ENCODE results near the gene WRAP53. TPM values are rescaled to one million over a fixed set of nuclear protein-coding genes. Genes with fewer than 3 reads are reported as not detected.
"Not testable (repeated sequence)": the region's sequence is repeated elsewhere in the genome, so short reads cannot be mapped to it uniquely, and the experiment has no call there.

The WRAP53 gene
- total RNA-seq: 10 to 100 TPM; 27.1 to 29.3 TPM

DNA sequence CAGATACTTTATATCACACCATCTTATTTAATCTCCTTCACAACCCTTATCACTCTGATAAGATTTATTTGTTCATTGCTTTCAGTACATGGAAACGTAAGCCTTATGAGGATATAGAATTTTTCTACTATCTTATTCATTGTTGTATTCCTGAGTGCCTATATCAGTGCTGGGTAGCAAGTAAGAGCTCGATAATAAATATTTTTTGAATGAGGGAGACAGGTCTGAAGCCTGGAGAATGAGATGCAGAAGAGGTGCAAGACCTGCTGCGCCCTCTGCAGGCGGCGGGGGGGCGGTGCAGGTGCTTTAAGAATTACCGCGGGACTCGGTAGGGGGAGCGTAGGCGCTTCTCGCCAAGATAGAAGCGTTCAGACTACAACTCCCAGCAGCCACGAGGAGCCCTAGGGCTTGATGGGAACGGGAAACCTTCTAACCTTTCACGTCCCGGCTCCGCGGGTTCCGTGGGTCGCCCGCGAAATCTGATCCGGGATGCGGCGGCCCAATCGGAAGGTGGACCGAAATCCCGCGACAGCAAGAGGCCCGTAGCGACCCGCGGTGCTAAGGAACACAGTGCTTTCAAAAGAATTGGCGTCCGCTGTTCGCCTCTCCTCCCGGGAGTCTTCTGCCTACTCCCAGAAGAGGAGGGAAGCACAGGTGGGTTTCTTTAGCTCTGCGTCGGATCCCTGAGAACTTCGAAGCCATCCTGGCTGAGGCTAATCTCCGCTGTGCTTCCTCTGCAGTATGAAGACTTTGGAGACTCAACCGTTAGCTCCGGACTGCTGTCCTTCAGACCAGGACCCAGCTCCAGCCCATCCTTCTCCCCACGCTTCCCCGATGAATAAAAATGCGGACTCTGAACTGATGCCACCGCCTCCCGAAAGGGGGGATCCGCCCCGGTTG, at the start of gene WRAP53:
Gene WRAP53, plus strand, starts transcription at position 570 of the 900 bp plus-strand sequence. Its CDS starts 172 bp downstream, at position 742.
- H3K36me3 Mint-ChIP-seq (ENCODE audit: low read depth): peaks cover 34% of the 10 kb centered on the region
- H3K27ac Mint-ChIP-seq: peak within 1 kb of the TSS; percentile 100

DNA sequence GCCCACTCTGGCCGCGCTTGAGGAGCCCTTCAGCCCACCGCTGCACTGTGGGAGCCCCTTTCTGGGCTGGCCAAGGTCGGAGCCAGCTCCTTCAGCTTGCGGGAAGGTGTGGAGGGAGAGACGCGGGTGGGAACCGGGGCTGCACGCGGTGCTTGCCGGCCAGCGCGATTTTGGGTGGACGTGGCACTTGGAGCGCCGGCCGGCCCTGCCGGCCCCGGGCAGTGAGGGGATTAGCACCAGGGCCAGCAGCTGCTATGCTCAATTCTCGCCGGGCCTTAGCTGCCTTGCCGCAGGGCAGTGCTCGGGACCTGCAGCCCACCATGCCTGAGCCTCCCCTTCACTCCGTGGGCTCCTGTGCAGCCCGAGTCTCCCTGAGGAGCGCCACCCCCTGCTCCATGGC, 47.5 kb upstream of the WRAP53 start:
- POLR2A ChIA-PET: interaction anchor here (1.8 kb wide), 1 partner anchor 47 kb away, joined by 6 read pairs; the partner anchor contains the start of gene TP53
- no peak overlapping the region for H3K4me3 Mint-ChIP-seq
- CTCF ChIA-PET: interaction anchor here (2.1 to 2.3 kb wide), 3 partner anchors 8 to 47 kb away, joined by 4 to 14 read pairs (median 10); partner anchors contain the start of genes TP53 and WRAP53
- H3K36me3 Mint-ChIP-seq (ENCODE audit: low read depth): no peaks in the 10 kb centered on the region
- no peaks in the 10 kb centered on the region for H3K9me3 Mint-ChIP-seq (ENCODE audit: insufficient read depth)
- ATAC-seq (no peak), DNase-seq (no peak)
- H3K4me1 Mint-ChIP-seq (ENCODE audit: low read depth): peaks cover 8% of the 10 kb centered on the region
- no peak overlapping the region for H3K27ac Mint-ChIP-seq
- H3K27me3 Mint-ChIP-seq (ENCODE audit: low read depth): peaks cover 9% of the 10 kb centered on the region

More for the DNA sequence above, at the start of gene WRAP53:
- no peaks in the 10 kb centered on the region for H3K9me3 Mint-ChIP-seq (ENCODE audit: insufficient read depth)
- CTCF ChIA-PET: interaction anchor here (0.6 to 7.2 kb wide), 60 partner anchors 9 to 1058 kb away, joined by 3 to 129 read pairs (median 5); partner anchors contain the start of genes ACAP1, ATP1B2, CD68 and DNAH2
- POLR2A ChIA-PET: interaction anchor here (0.5 to 5.3 kb wide), 38 partner anchors 12 to 989 kb away, joined by 3 to 101 read pairs (median 6); partner anchors contain the start of genes ATP1B2, CTC1, EFNB3 and FXR2
- peaks cover 40% of the 10 kb centered on the region for H3K4me1 Mint-ChIP-seq (ENCODE audit: low read depth)
- peak; percentile 97 for DNase-seq
- H3K4me3 Mint-ChIP-seq: peak within 1 kb of the TSS; percentile 98
- peak; percentile 85 for ATAC-seq
- no peaks in the 10 kb centered on the region for H3K27me3 Mint-ChIP-seq (ENCODE audit: low read depth)

DNA sequence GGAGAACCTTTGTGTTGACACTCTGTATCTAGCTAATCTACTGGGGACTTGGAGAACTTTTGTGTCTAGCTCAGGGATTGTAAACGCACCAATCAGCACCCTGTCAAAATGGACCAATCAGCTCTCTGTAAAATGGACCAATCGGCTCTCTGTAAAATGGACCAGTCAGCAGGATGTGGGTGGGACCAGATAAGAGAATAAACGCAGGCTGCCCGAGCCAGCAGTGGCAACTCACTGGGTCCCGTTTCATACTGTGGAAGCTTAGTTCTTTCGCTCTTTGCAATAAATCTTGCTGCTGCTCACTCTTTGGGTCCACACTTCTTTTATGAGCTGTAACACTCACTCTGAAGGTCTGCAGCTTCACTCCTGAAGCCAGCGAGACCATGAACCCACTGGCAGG, 46.6 kb upstream of the WRAP53 start:
- ChIA-PET CTCF (interaction anchor here (2.1 to 2.3 kb wide), 2 partner anchors 9 to 46 kb away, joined by 10 to 14 read pairs; partner anchors contain the start of genes TP53 and WRAP53), POLR2A (interaction anchor here (0.9 to 1.8 kb wide), 2 partner anchors 40 to 46 kb away, joined by 3 to 6 read pairs; partner anchors contain the start of gene TP53)
- not testable (repeated sequence) for ATAC-seq; H3K4me1 Mint-ChIP-seq (ENCODE audit: low read depth); DNase-seq; H3K36me3 Mint-ChIP-seq (ENCODE audit: low read depth); H3K27ac Mint-ChIP-seq; H3K9me3 Mint-ChIP-seq (ENCODE audit: insufficient read depth)
- Mint-ChIP-seq H3K4me3 (peak overlapping the region; percentile 34), H3K27me3 (ENCODE audit: low read depth) (peaks cover 13% of the 10 kb centered on the region)

DNA sequence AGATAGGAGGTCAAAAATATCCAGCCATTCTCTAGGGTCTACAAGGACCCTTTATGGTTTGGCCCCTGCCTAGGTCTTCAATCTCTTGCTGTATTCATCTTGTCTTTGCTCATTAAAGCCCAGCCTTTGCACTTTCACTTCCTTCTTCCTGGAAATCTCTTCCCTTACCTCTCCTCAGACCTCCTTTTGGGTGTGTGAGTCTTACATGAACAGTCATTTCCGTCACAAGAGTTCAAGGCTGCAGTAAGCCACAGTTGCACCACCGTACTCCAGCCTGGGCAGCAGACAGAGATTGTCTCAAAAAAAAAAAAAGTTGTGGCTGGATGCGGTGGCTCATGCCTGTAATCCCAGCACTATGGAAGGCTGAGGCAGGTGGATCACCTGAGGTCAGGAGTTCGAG, 43.5 kb upstream of the WRAP53 start:
- peaks cover 19% of the 10 kb centered on the region for H3K27me3 Mint-ChIP-seq (ENCODE audit: low read depth)
- ChIA-PET CTCF (no interaction called here), POLR2A (no interaction called here)
- DNase-seq: no peak
- no peak for ATAC-seq
- no peak overlapping the region for H3K4me3 Mint-ChIP-seq
- H3K36me3 Mint-ChIP-seq (ENCODE audit: low read depth): no peaks in the 10 kb centered on the region
- H3K27ac Mint-ChIP-seq: no peak overlapping the region
- peaks cover 8% of the 10 kb centered on the region for H3K4me1 Mint-ChIP-seq (ENCODE audit: low read depth)
- H3K9me3 Mint-ChIP-seq (ENCODE audit: insufficient read depth): no peaks in the 10 kb centered on the region

DNA sequence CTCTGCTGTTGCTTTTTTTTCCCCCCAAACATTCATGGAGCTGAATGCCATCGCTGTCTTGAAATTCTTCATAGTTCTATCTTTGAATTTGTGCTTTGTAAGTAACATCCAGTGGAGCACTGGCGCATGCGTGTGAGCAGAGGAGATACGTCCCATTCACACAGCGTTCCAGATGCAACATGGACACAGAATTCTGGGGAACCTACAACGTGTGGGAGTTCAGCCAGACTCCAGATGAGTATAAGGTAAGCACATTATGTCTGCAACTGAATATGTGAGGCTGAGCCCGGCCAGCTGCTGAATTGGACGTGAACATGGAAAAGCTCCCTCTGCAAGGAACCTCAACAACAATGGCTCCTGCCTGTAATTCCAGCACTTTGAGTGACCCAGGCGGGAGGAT, 41.8 kb upstream of the WRAP53 start:
- POLR2A ChIA-PET: no interaction called here
- no peak overlapping the region for H3K4me3 Mint-ChIP-seq
- H3K36me3 Mint-ChIP-seq (ENCODE audit: low read depth): no peaks in the 10 kb centered on the region
- CTCF ChIA-PET: interaction anchor here (0.8 to 1.6 kb wide), 2 partner anchors 14 to 41 kb away, joined by 3 to 4 read pairs; partner anchors contain the start of gene TP53
- H3K27ac Mint-ChIP-seq: no peak overlapping the region
- H3K9me3 Mint-ChIP-seq (ENCODE audit: insufficient read depth): no peaks in the 10 kb centered on the region
- peaks cover 21% of the 10 kb centered on the region for H3K4me1 Mint-ChIP-seq (ENCODE audit: low read depth)
- ATAC-seq (no peak), DNase-seq (no peak)
- H3K27me3 Mint-ChIP-seq (ENCODE audit: low read depth): peaks cover 34% of the 10 kb centered on the region

DNA sequence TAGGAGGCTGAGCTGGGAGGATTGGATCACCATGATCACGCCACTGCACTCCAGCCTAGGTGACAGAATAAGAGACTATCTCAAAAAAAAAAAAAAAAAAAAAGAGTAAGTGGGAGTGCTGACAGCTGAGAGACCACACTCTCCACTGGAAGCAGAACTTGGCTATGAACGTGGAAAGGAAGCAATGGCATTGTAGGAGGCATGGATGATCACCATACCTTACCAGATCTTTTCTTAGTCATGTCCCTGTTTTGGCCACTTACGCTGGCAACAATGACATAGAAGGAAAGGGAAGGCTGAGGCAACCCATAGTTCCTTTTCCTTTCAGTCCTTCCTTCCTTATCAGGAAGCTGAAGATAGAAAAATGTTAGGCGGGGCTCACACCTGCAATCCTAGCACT, 41.3 kb upstream of the WRAP53 start:
- Mint-ChIP-seq H3K4me3 (no peak overlapping the region), H3K9me3 (ENCODE audit: insufficient read depth) (no peaks in the 10 kb centered on the region), H3K27me3 (ENCODE audit: low read depth) (peaks cover 33% of the 10 kb centered on the region), H3K4me1 (ENCODE audit: low read depth) (peaks cover 17% of the 10 kb centered on the region), H3K36me3 (ENCODE audit: low read depth) (no peaks in the 10 kb centered on the region), H3K27ac (no peak overlapping the region)
- DNase-seq: no peak
- no peak for ATAC-seq
- POLR2A ChIA-PET: interaction anchor here (0.5 to 1.2 kb wide), 2 partner anchors 75 to 310 kb away, joined by 3 read pairs; partner anchors contain the start of gene ACAP1
- CTCF ChIA-PET: interaction anchor here (0.8 to 1.6 kb wide), 2 partner anchors 14 to 40 kb away, joined by 3 to 4 read pairs; partner anchors contain the start of gene TP53

DNA sequence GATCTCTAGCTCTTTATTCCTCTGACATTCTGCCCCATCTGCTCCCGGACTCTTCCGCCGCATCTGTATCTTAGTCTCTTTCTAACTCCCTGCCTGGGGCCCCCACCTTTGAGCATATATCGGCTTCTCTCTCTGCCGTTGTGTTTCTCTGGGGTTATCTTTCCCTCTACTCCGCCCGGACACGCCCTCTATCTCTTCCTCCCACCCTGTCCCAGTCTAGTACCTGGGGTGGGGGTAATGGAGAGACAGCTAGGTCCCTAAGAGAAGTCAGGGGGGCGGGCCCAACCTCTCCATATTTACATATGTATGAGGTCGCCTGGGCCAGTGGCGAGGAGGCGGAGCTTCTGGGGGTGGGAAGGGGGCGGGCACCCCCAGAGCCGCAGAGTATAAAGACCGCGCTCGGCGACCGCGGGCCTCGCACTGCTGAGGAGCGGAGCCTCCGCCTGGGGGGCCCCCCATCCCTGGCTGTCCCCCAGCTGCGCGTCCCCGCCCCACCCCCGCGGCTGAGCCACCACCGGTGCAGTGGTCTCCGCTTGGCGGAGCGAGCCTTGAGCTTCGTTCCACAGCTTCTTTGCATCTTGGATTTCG, 37.7 kb upstream of the WRAP53 start, which contains the start of gene ATP1B2:
Gene ATP1B2, plus strand, starts transcription at position 418 of the 588 bp plus-strand sequence. CDS start 593 bp downstream, outside the sequence.
- no peak within 1 kb of the TSS for H3K27ac Mint-ChIP-seq
- peaks cover 12% of the 10 kb centered on the region for H3K4me1 Mint-ChIP-seq (ENCODE audit: low read depth)
- H3K27me3 Mint-ChIP-seq (ENCODE audit: low read depth): peaks cover 52% of the 10 kb centered on the region
- H3K4me3 Mint-ChIP-seq: peak within 1 kb of the TSS; percentile 66
- DNase-seq (peak; percentile 77), ATAC-seq (peak; percentile 88)
- H3K9me3 Mint-ChIP-seq (ENCODE audit: insufficient read depth): no peaks in the 10 kb centered on the region
- no peaks in the 10 kb centered on the region for H3K36me3 Mint-ChIP-seq (ENCODE audit: low read depth)
- CTCF ChIA-PET: interaction anchor here (0.8 to 2.0 kb wide), 6 partner anchors 18 to 38 kb away, joined by 3 to 8 read pairs (median 4); partner anchors contain the start of genes SAT2 and TP53
- POLR2A ChIA-PET: interaction anchor here (0.6 to 3.5 kb wide), 5 partner anchors 9 to 77 kb away, joined by 3 to 23 read pairs (median 3); partner anchors contain the start of genes SAT2, TP53 and WRAP53

DNA sequence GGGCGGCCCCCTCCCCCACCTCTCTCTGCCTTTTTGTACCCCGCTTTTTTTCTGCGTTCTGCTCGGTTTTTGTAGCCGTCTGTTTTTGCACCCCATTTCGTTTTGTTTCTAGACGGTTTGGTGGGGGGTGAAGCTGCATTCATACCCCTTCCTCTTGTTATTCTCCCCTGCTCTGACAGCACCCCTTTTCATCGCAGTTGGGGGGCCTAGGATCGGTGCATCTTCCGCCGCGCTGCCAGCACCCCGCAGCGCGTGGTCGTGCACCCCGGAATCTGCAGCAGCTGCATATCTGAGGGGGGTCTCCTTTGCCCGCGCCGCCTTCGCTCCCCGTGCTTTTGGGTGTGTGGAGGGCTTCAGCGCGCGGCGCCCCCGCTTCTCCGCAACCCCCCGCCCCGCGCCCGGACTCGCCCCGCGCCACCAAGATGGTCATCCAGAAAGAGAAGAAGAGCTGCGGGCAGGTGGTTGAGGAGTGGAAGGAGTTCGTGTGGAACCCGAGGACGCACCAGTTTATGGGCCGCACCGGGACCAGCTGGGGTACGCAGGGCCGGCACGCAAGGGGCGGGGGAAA, 37.1 kb upstream of the WRAP53 start:
- Mint-ChIP-seq H3K36me3 (ENCODE audit: low read depth) (no peaks in the 10 kb centered on the region), H3K27ac (no peak overlapping the region), H3K4me3 (peak overlapping the region; percentile 54), H3K27me3 (ENCODE audit: low read depth) (peaks cover 51% of the 10 kb centered on the region), H3K4me1 (ENCODE audit: low read depth) (peaks cover 12% of the 10 kb centered on the region), H3K9me3 (ENCODE audit: insufficient read depth) (no peaks in the 10 kb centered on the region)
- ATAC-seq (no peak), DNase-seq (no peak)
- POLR2A ChIA-PET: interaction anchor here (0.6 to 3.5 kb wide), 6 partner anchors 9 to 182 kb away, joined by 3 to 23 read pairs (median 3); partner anchors contain the start of genes SAT2, TP53 and WRAP53
- CTCF ChIA-PET: interaction anchor here (0.8 to 2.0 kb wide), 5 partner anchors 19 to 38 kb away, joined by 3 to 8 read pairs (median 4); partner anchors contain the start of gene TP53

DNA sequence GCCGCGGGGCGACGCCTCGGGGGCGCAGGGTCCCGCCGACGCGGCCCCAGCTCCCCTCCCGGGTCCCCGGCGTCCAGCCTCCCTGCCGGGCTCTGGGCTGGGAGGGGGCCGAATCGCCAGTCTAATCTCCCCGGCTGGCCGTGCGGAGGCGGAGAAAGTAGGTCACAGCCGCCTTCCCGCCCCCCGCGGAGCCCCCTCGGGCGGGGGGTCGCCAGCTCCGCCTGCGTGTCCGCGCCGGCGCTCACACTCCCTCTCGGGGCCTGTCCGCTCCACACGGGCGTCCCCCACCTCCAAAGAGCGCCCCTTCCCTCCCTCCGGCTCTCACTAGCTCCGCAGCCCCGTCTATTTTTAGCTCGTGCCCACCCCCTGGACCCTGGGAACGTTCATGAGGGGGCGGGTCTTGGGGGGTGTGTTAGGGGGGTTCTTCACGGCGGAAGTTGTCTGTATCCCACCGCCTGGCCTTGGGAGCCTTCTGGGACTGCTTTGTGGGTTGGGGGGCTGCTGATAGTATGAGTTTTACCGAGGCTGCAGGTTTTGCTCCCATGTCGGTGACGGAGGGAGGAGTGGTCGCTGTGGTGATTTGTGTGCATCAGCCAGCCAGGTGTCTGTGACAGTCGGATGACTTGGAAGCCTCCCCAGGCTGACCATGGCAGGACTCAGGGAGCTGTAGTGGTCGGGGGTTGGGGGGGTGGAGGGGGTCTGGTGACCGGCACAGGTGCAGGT, 36.5 kb upstream of the WRAP53 start:
- no peak for ATAC-seq
- no peak overlapping the region for H3K4me3 Mint-ChIP-seq
- no peaks in the 10 kb centered on the region for H3K9me3 Mint-ChIP-seq (ENCODE audit: insufficient read depth)
- no peak for DNase-seq
- peaks cover 48% of the 10 kb centered on the region for H3K27me3 Mint-ChIP-seq (ENCODE audit: low read depth)
- POLR2A ChIA-PET: interaction anchor here (0.7 to 3.5 kb wide), 4 partner anchors 19 to 181 kb away, joined by 3 to 23 read pairs (median 3); partner anchors contain the start of genes TP53 and WRAP53
- peaks cover 12% of the 10 kb centered on the region for H3K4me1 Mint-ChIP-seq (ENCODE audit: low read depth)
- H3K27ac Mint-ChIP-seq: no peak overlapping the region
- H3K36me3 Mint-ChIP-seq (ENCODE audit: low read depth): no peaks in the 10 kb centered on the region
- CTCF ChIA-PET: interaction anchor here (0.6 to 2.0 kb wide), 5 partner anchors 19 to 137 kb away, joined by 3 to 8 read pairs (median 4); partner anchors contain the start of gene TP53
